ENCODE results near the gene POU5F1. TPM values are rescaled to one million over a fixed set of nuclear protein-coding genes. Genes with fewer than 3 reads are reported as not detected.
A peak's percentile ranks its signal among the peaks of the same experiment; 100 is the strongest.
"Not testable (repeated sequence)": the region's sequence is repeated elsewhere in the genome, so short reads cannot be mapped to it uniquely, and the experiment has no call there.

POU5F1 gene
- total RNA-seq, 1 donor: not detected

DNA sequence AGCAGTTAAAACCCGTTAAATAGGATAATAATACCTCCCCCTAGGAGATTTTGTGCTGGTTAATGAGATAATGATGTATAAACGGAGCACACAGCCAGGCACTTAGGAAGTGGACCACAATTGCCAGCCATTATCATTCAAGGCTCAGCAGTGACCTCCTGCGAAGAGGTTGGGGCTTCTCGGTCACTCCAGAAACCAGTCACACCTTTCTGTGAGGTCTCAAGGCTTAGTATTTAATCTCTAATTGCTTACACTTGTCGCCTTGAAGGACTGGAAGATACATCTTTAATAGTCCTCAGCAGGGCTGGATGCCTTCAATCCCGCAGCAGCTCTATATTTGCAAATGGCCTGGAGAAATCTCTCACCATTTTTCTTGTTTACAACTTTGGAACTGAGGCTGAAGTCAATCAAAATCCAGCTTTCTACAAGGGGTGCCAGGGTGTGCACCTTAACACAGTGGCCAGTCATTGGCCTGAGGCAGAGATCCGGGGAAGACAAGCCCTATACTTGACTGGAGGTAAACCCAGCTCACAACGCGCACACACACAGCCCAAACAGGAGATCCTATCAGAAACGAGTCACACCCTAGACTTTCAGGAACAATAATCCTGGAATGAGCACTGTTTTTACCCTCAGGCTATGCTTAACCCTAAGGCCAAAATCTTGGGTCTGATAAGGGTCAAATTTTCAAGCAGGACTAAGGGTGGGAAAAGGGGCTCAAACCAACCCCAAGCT, 1.2 kb downstream of the POU5F1 start:
- no peak for DNase-seq (ENCODE audit: low read depth in 2 of 3, low spot score in 2 of 3)

- DNase-seq (ENCODE audit: low read depth in 2 of 3, low spot score in 2 of 3): no peak
Observed at GRCh38 chr6:31168606-31169005, 1.9 kb downstream of the POU5F1 start.

DNA sequence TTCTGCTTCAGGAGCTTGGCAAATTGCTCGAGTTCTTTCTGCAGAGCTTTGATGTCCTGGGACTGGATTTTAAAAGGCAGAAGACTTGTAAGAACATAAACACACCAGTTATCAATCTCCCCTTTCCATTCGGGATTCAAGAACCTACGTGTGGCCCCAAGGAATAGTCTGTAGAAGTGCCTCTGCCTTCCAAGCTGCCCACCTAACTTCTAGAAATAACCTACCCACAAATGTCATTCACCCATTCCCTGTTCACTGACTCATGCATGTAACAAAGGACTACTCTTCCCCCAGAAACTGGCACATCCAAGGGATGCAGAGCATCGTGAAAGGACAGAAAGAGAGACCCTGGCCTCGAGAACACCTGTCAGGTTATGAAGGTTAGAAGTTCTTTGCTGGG, 4.5 kb downstream of the POU5F1 start:
- no peak for DNase-seq (ENCODE audit: low read depth in 2 of 3, low spot score in 2 of 3)

DNA sequence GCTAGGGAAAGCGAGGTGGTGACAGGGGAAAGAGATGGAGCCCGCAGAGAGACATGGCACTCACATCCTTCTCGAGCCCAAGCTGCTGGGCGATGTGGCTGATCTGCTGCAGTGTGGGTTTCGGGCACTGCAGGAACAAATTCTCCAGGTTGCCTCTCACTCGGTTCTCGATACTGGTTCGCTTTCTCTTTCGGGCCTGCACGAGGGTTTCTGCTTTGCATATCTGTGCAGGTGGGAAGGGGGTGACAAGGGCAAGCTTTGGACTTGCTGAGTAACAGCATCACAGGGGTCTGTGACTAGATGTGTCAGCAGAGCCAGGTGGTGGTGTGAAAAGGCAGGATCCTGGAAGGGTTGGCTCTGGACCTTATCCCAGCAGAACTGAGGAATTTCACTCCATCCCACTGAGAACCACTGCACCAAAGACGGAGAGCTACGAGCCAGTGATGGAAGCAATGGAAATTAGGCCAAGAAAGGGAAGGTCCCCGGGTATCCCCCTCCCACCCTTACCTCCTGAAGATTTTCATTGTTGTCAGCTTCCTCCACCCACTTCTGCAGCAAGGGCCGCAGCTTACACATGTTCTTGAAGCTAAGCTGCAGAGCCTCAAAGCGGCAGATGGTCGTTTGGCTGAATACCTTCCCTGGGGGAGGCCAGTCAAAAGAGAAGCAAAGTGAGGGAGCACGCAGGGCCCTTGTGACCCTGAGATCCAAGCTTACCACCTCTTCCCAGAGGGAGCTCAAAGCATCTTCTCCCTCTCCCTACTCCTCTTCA, 5.2 kb downstream of the POU5F1 start:
- not testable (repeated sequence) for DNase-seq (ENCODE audit: low read depth in 2 of 3, low spot score in 2 of 3)

GRCh38 chr6:31164475-31165063, 5.9 kb downstream of the POU5F1 start:
- not testable (repeated sequence) for DNase-seq (ENCODE audit: low read depth in 2 of 3, low spot score in 2 of 3)

DNA sequence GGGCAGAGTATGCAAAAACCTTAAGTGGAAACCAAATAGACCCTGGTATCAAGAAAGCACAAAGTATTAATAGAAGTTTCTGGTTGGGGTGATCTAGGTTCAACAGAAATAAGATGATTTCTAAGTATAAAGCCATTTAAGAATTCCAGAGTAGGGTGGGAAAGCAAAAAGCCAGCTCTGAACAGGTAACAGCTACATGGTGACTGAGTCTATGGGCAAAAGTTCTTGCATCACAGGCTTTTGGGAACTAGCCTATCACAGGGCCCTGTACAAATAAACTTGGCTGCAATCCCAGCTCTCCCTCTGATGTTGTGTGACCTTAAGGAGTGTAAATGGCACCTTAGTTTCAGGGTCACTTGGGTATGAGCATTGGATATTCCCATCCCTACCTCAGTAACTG, 6.6 kb downstream of the POU5F1 start:
- DNase-seq (ENCODE audit: low read depth in 2 of 3, low spot score in 2 of 3): no peak

DNA sequence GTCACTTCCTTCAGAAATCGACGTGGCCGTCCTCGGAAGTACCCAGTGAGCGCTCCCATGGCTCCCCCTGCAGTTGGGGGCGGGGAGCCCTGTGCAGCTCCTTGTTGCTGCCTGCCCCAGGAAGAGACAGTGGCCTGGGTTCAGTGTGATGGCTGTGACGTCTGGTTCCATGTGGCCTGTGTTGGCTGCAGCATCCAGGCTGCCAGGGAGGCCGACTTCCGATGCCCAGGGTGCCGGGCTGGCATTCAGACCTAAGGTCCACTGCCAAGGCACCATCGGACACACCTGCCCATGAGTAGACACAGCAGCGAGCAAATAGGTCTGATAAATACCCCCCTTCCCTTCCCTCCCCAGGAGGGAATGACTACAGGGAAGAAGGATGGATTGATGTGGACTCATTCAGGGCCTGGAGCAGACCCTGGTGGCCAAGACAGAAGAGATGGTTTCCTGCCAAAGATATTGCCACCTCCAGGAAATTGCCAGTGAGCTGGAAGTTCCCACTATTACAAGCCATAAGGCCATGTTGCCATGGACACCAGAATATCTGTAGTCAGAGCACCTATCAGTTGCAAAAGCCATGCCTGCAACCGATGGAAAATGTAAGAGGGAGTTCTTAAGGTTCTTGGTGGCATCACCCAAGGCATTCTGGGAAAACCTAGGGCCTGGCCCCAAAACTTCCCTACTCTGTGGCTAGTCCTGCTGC, 7.9 kb downstream of the POU5F1 start:
- DNase-seq (ENCODE audit: low read depth in 2 of 3, low spot score in 2 of 3): no peak

DNA sequence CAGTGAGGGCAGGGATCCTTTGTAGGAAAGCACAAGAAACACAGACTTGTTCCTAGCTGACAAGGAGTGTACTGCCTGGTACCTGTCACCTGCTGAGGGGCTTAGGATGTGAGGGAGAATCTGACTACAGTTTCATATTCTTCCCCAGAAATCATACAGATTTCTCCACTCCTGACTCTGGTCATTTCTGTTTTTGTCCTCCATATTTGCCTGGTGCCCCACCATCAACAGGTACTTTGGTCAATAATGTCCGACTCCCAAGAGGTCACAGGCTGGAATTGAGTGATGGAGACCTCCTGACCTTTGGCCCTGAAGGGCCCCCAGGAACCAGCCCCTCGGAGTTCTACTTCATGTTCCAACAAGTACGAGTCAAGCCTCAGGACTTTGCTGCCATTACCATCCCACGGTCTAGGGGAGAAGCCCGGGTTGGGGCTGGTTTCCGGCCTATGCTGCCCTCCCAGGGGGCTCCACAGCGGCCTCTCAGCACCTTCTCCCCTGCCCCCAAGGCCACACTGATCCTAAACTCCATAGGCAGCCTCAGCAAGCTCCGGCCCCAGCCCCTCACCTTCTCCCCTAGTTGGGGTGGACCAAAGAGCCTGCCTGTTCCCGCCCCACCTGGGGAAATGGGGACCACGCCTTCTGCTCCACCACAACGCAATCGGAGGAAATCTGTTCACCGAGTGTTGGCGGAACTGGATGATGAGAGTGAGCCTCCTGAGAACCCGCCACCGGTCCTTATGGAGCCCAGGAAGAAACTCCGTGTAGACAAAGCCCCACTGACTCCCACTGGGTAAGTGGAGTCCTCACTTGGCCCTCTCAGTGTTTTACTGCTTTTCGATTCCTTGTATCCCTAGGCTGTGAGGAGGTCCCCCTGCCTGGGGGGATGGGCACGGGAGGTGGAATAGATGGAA, 9.0 kb downstream of the POU5F1 start:
- DNase-seq (ENCODE audit: low read depth in 2 of 3, low spot score in 2 of 3): no peak

DNA sequence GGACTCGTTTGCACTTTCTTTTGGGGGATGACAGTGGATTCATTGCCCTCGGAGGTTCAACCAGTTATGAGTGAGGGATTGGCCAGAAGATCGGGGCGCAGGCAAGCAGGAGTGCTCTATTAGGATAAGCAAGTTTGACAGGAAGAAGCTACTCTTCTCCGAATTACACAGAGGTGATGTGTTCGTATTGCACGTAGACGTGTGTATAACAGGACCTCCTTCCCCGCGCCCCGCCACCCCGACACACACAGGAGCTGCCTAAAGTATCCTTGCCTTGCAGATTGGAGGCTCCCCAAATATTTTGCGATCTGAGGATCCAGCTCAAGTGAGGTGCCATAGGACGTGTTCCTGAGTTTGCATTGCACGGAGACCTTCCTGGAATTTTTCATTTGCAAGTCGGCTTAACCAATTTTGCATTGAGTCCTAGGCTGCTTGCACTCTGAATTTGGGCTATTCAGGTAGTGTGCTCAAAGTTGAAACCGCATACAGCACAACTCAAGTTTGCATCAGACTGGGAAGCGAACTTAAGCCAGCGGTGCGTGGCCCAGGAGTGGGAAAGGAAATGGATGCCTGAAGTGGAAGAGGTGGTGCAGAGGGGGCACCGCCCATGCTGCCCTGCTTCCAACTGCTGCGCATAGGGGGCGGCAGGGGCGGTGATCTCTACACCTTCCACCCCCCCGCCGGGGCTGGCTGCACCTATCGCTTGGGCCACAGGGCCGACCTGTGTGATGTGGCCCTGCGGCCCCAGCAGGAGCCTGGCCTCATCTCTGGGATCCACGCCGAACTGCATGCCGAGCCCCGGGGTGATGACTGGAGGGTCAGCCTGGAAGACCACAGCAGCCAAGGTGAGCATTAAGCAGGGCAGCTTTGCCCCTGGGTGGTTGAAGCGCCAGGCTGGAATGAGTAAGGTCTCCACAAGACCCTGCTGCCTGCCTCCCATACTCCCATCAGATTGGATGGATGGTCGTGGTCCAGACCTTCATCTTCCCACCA, 11.3 kb downstream of the POU5F1 start:
- DNase-seq (ENCODE audit: low read depth in 2 of 3, low spot score in 2 of 3): peak in 2 of 3 donors; percentile 10 to 20

GRCh38 chr6:31158140-31158862, 12.2 kb downstream of the POU5F1 start, which contains the start of gene TCF19:
Gene TCF19, plus strand, starts transcription at chr6:31158589. Its CDS starts 881 bp downstream, at chr6:31159470.
- peak; percentile 96 to 100 (median 99) for DNase-seq (ENCODE audit: low read depth in 2 of 3, low spot score in 2 of 3)

DNA sequence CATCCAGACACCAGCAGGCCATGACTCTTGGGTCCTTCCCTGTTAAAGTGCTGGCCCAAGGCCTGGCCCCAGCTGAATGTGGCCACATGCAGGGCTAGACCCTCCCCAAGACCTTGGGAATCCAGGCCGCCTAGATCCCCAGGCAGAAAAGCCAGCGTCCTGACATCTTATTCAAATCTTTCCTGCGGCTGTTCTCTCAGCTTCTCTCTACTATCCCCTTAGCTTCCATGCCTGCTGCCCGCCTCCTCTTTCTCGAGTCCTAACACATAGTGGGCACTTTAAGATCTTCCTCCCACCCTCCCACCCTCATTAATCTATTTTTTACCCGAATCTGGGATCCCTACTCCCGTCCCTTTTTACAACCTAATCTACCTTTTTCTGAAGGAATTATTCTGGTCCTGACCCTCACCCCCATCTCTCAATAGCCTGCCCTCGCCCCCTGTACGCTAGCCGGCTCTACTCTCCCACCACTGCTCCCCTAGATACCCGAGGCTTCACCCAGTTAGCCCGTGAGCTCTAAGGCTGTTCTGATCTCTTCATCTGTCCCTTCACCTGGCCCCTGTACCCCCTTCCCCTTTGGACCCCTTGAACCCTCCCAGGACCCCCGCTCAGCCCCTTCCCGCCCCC, 12.9 kb downstream of the POU5F1 start, which contains the start of gene CCHCR1:
Gene CCHCR1, minus strand, starts transcription at position 290 of the 627 bp plus-strand sequence. Its CDS starts 202 bp downstream, at position 88.
- no peak for DNase-seq (ENCODE audit: low read depth in 2 of 3, low spot score in 2 of 3)

- DNase-seq (ENCODE audit: low read depth in 2 of 3, low spot score in 2 of 3): no peak
Observed at GRCh38 chr6:31156641-31157040, 13.8 kb downstream of the POU5F1 start.

DNA sequence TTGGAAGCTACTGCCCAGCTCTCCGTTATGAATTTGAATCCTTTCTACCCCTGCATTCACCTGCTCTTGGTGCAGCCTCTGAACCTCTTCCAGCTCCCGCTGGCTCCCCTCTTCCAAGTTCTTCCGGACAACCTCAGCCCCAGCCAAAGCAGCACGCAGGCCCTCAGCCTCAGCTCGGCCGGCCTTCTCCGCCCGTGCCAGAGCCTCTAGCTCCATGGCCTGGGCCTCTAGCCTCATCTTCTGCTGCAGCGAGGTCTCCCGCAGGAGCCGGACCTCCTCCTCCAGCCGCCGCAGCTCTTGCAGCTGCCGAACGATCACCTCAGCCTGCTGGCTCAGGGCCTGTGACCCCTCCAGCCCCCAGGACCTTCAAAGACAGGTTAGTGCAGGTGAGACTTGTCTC, 16.0 kb downstream of the POU5F1 start:
- DNase-seq (ENCODE audit: low read depth in 2 of 3, low spot score in 2 of 3): no peak

GRCh38 chr6:31152781-31153180, 17.7 kb downstream of the POU5F1 start:
- DNase-seq (ENCODE audit: low read depth in 2 of 3, low spot score in 2 of 3): no peak

GRCh38 chr6:31149827-31150447, 20.5 kb downstream of the POU5F1 start:
- DNase-seq (ENCODE audit: low read depth in 2 of 3, low spot score in 2 of 3): no peak

DNA sequence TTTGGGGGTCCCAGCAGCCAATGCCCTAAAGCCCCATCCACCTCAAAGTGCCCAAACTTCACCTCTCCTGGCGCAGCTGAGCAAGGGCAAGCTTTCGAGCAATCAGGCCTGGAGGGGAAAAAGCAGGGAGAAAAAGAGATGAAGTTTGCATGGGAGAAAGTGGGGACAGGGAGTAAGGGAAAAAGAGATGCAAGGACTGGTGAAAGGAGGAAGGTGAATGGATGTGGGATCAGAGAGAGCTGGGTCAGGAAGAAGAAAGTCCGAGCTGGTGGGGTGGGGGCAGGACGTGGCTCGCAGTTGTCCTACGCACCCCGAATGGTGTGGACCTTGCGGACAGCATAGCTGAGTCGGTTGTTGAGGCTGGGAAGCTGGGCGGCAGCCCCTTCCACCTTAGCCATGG, 25.1 kb downstream of the POU5F1 start:
- DNase-seq (ENCODE audit: low read depth in 2 of 3, low spot score in 2 of 3): no peak

- no peak for DNase-seq (ENCODE audit: low read depth in 2 of 3, low spot score in 2 of 3)
Observed at GRCh38 chr6:31144970-31145340, 25.5 kb downstream of the POU5F1 start.
